CD4-positive, alpha-beta T cell (primary cell): ENCODE data around the gene CDH13. TPM values are rescaled to one million over a fixed set of nuclear protein-coding genes. Genes with fewer than 3 reads are reported as not detected.

Experiments
- ATAC-seq: fragments of 200-7000 bp; cut with Tn5 transposase; one replicate; pipeline ENCODE4 v1.10.0; 2022; ENCODE audit warnings: mild to moderate bottlenecking; ENCODE audit not compliant: poor library complexity
- CTCF ChIA-PET: fragments of 350-600 bp; sonication (Branson Sonifier 250); formaldehyde crosslinking; loops from one replicate; lab custom pipeline; 2021; ENCODE audit warnings: antibody characterized with exemption, inconsistent platforms; lab: Charles Lee
- POLR2A ChIA-PET: fragments of 350-600 bp; sonication (Branson Sonifier 250); formaldehyde crosslinking; loops from one replicate; lab custom pipeline; 2021; ENCODE audit warnings: antibody characterized with exemption, inconsistent platforms; lab: Charles Lee
- DNase-seq, 14 experiments: peaks; one replicate each; pipeline ENCODE4 v3.0.0-alpha.2; 2013 to 2020; ENCODE audit warnings: mixed read lengths in 2 of 14
- H3K27ac ChIP-seq, 2 donors: one replicate each; pipeline versions ENCODE4 v1.5.1 to v1.7.0; 2013; ENCODE audit warnings: low read length in 2 of 2, low read depth in 1 of 2, mild to moderate bottlenecking in 1 of 2
- H3K27me3 ChIP-seq, 2 experiments: 1 replicate in 1 of 2; 2 replicates in 1 of 2; pipeline versions ENCODE4 v1.6.1 to v1.7.0; 2013; ENCODE audit warnings: low read length in 2 of 2, control low read depth in 1 of 2, mild to moderate bottlenecking in 1 of 2, moderate library complexity in 1 of 2; ENCODE audit not compliant: insufficient read depth in 2 of 2, control insufficient read depth in 1 of 2
- H3K36me3 ChIP-seq: one replicate; pipeline ENCODE4 v1.6.1; 2013; ENCODE audit warnings: low read length, control low read depth; ENCODE audit not compliant: insufficient read depth
- H3K4me1 ChIP-seq: one replicate; pipeline ENCODE4 v1.6.1; 2013; ENCODE audit warnings: low read length, control low read depth; ENCODE audit not compliant: insufficient read depth
- H3K4me3 ChIP-seq: one replicate; pipeline ENCODE4 v1.5.1; 2013; ENCODE audit warnings: mild to moderate bottlenecking, low read length, moderate library complexity
- H3K9me3 ChIP-seq, 2 experiments: 1 replicate in 1 of 2; 2 replicates in 1 of 2; pipeline versions ENCODE4 v1.6.1 to v1.7.0; 2013; ENCODE audit warnings: low read length in 2 of 2, mild to moderate bottlenecking in 2 of 2, control low read depth in 1 of 2, moderate library complexity in 1 of 2; ENCODE audit not compliant: control insufficient read depth in 1 of 2, insufficient read depth in 1 of 2
- H3K27ac Mint-ChIP-seq: one replicate; pipeline ENCODE4 v1.8.0; 2020; ENCODE audit warnings: mixed read lengths
- H3K27me3 Mint-ChIP-seq: one replicate; pipeline ENCODE4 v1.8.0; 2021; ENCODE audit warnings: mixed read lengths
- H3K36me3 Mint-ChIP-seq: one replicate; pipeline ENCODE4 v1.8.0; 2021; ENCODE audit warnings: low read depth, mixed read lengths
- H3K4me1 Mint-ChIP-seq: one replicate; pipeline ENCODE4 v1.8.0; 2021; ENCODE audit warnings: low read depth, mixed read lengths
- H3K4me3 Mint-ChIP-seq: one replicate; pipeline ENCODE4 v1.8.0; 2020; ENCODE audit warnings: mild to moderate bottlenecking, mixed read lengths
- H3K9me3 Mint-ChIP-seq: one replicate; pipeline ENCODE4 v1.8.0; 2020; ENCODE audit warnings: mixed read lengths
- intact Hi-C, 2 experiments: fragments of 100-400 bp; cut with DNase I in 1 of 2; cut with micrococcal nuclease in 1 of 2; formaldehyde crosslinking; loops; one replicate each; pipeline versions ENCODE4 v1.15.1 to v1.9.0; 2023 to 2025; cut with DNase I, micrococcal nuclease
- total RNA-seq, 174 experiments: library from RNA in 2 of 174; stranded (reverse) in 2 of 174; gene quantifications; one replicate each; pipeline ENCODE4 v1.2.3 and lab custom pipeline; 2021 to 2026
- TF ChIP-seq, protein P1 (sequence below): fragments of 200-600 bp; IDR thresholded peaks from one replicate; pipeline ENCODE4 v1.8.0; 2022; ENCODE audit warnings: antibody characterized with exemption, mild to moderate bottlenecking

Gene CDH13
- total RNA-seq, 2 experiments from 2014 or later, result not detected

DNA sequence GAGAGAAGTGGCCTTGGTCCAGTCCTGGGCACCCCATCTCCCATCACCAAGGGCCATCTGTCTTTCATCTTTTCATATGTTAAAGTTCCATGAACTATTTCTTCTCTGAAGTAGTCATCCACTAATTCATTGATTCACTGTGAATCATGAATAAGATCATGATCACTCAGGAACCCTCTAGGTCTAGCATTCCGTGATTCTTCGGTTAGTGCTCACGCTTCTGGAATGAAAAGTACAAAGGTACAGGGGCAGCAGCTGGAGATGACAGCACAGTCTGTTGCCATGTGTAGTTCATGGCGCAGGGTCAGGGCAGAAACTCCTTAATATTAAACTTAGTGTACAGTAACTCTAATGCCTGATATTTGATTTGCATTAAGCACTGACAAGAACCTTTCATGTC, 127.1 kb downstream of the CDH13 start:
- H3K36me3 Mint-ChIP-seq, result no peaks in the 10 kb centered on the region
- no peaks in the 10 kb centered on the region for H3K9me3 Mint-ChIP-seq
- POLR2A ChIA-PET, result no interaction called here

DNA sequence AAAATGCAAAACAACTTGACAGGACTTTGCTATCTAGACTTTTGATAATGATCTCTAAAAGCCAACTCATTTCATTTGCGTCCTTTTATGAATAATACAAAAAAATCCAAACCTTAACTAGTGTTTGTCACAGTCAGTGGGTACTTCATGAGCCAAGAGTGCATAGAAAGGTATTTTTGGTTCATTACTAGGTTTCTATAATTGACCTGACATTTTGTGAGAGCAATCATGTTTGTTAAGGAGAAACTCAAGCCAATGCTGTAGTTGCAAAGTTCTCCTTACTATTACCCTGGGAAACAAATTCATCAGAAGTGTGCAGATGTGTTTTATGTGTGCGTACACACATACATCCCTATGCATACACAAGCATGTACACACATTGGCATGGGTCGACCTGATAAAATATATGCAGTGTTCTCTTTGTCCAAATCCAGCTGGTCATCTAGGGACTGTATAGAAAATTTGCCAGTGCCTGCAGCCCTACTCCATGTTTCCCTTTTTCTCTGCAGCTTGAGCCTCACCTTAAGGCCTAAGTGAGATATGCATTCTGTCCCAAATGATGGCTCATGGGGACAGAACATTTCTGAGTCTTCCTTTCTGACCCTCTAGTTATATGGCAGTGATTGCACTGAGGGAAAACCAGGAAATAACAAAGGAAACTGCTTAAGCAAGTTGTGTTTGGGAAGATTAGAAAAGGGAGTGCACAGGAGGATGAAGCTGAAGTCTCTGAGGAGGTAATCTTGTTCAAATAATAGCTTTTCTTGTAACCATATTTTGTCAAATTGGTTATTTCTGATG, 128.1 kb downstream of the CDH13 start:
- H3K9me3 ChIP-seq, result no peaks in the 10 kb centered on the region
- Mint-ChIP-seq H3K4me3 (no peak overlapping the region), H3K4me1 (no peaks in the 10 kb centered on the region), H3K27ac (no peak overlapping the region), H3K27me3 (peaks cover 22% of the 10 kb centered on the region), H3K36me3 (no peaks in the 10 kb centered on the region), H3K9me3 (no peaks in the 10 kb centered on the region)
- TF ChIP-seq, protein P1, sequence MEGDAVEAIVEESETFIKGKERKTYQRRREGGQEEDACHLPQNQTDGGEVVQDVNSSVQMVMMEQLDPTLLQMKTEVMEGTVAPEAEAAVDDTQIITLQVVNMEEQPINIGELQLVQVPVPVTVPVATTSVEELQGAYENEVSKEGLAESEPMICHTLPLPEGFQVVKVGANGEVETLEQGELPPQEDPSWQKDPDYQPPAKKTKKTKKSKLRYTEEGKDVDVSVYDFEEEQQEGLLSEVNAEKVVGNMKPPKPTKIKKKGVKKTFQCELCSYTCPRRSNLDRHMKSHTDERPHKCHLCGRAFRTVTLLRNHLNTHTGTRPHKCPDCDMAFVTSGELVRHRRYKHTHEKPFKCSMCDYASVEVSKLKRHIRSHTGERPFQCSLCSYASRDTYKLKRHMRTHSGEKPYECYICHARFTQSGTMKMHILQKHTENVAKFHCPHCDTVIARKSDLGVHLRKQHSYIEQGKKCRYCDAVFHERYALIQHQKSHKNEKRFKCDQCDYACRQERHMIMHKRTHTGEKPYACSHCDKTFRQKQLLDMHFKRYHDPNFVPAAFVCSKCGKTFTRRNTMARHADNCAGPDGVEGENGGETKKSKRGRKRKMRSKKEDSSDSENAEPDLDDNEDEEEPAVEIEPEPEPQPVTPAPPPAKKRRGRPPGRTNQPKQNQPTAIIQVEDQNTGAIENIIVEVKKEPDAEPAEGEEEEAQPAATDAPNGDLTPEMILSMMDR, result no peak
- ChIA-PET POLR2A (no interaction called here), CTCF (no interaction called here)
- H3K4me3 ChIP-seq, result no peak overlapping the region
- no peaks in the 10 kb centered on the region for H3K36me3 ChIP-seq
- no peak for DNase-seq
- no peak for ATAC-seq
- intact Hi-C loops, result no loop called here
- no peaks in the 10 kb centered on the region for H3K4me1 ChIP-seq
- no peak overlapping the region for H3K27ac ChIP-seq
- peaks cover 5 to 9% of the 10 kb centered on the region in 2 experiments for H3K27me3 ChIP-seq

More for the DNA sequence above, 127.1 kb downstream of the CDH13 start:
- intact Hi-C loops, result no loop called here
- Histone ChIP-seq H3K4me1 (no peaks in the 10 kb centered on the region), H3K4me3 (no peak overlapping the region), H3K27ac (no peak overlapping the region), H3K27me3 (peaks cover 4 to 9% of the 10 kb centered on the region in 2 experiments), H3K9me3 (no peaks in the 10 kb centered on the region), H3K36me3 (no peaks in the 10 kb centered on the region)
- H3K4me3 Mint-ChIP-seq, result no peak overlapping the region
- H3K4me1 Mint-ChIP-seq, result no peaks in the 10 kb centered on the region
- TF ChIP-seq, protein P1, result no peak
- ATAC-seq (no peak), DNase-seq (no peak)
- no peak overlapping the region for H3K27ac Mint-ChIP-seq
- CTCF ChIA-PET, result no interaction called here
- H3K27me3 Mint-ChIP-seq, result peaks cover 30% of the 10 kb centered on the region

DNA sequence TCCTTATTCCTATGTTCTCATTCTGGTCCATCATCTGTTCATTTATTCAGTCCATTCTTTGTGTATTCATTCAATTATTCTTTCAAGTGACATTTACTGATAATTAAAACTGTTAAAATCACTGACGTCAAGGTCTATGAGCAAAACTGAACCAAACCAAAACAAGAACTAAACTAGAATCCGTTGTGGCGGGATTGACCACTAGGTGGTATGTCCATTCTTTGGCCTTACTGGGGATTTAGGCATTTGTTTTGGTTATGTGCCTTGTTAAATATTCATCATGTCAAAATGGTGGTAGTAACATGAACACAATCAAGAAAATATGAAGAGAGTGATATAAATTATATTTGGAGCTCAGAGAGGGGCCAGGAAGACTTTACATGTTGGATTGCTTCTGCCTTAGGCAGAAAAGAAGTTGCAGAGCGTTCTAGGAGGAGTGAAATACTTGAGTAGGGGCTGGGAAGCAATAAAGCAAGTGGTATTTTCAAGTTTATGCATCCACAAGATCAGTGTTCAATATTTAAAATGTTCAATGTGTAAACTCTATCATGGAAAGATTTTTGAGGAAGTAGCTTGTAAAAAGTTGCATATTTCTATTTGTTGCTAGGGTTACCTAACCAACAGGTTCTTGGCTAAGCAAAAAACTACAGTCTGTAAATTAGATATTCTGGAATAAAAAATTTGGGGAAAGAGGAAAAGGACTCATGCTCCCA, 129.0 kb downstream of the CDH13 start:
- Histone ChIP-seq H3K4me3 (no peak overlapping the region), H3K27me3 (peaks cover 3 to 5% of the 10 kb centered on the region in 2 experiments), H3K27ac (no peak overlapping the region), H3K4me1 (no peaks in the 10 kb centered on the region), H3K36me3 (no peaks in the 10 kb centered on the region), H3K9me3 (no peaks in the 10 kb centered on the region)
- Mint-ChIP-seq H3K36me3 (no peaks in the 10 kb centered on the region), H3K27ac (no peak overlapping the region), H3K9me3 (no peaks in the 10 kb centered on the region), H3K27me3 (peaks cover 14% of the 10 kb centered on the region), H3K4me3 (no peak overlapping the region), H3K4me1 (peaks cover 4% of the 10 kb centered on the region)
- DNase-seq, result no peak
- ChIA-PET POLR2A (no interaction called here), CTCF (no interaction called here)
- ATAC-seq, result no peak
- TF ChIP-seq, protein P1, result no peak
- intact Hi-C loops, result no loop called here
